Peyer's patch (tissue), 4 donors: ENCODE data around the gene ZBTB25. TPM values are rescaled to one million over a fixed set of nuclear protein-coding genes. Genes with fewer than 3 reads are reported as not detected.
"Not testable (repeated sequence)": the region's sequence is repeated elsewhere in the genome, so short reads cannot be mapped to it uniquely, and the experiment has no call there.

ENCODE experiments used
- DNase-seq, 3 donors: peaks; one replicate each; pipeline ENCODE4 v3.0.0-alpha.2; 2017 to 2019
- H3K27ac ChIP-seq, 4 donors: fragments of 200-600 bp; sonication (generic); one replicate each; pipeline ENCODE4 v1.5.1; 2016 to 2019
- H3K27me3 ChIP-seq, 2 donors: fragments of 200-600 bp; sonication (generic); one replicate each; pipeline ENCODE4 v1.5.1; 2019
- H3K36me3 ChIP-seq, 3 donors: fragments of 200-600 bp; sonication (generic); one replicate each; pipeline ENCODE4 v1.5.1; 2016 to 2019
- H3K4me1 ChIP-seq, 4 donors: fragments of 200-600 bp; sonication (generic); one replicate each; pipeline ENCODE4 v1.5.1; 2016 to 2019
- H3K4me3 ChIP-seq, 4 donors: fragments of 200-600 bp; sonication (generic); 1 replicate in 3 of 4; 2 replicates in 1 of 4; pipeline ENCODE4 v1.5.1; 2016 to 2019; ENCODE audit warnings: mild to moderate bottlenecking in 1 of 4
- H3K9me3 ChIP-seq, 4 donors: fragments of 200-600 bp; sonication (generic); one replicate each; pipeline ENCODE4 v1.5.1; 2016 to 2019; ENCODE audit warnings: mild to moderate bottlenecking in 1 of 4
- CTCF ChIP-seq, 6 experiments: fragments of 450-650 bp in 4 of 6; fragments of 200-600 bp in 2 of 6; sonication (generic) in 1 of 6; IDR thresholded peaks; one replicate each; pipeline ENCODE4 v1.5.1; 2017 to 2019; ENCODE audit warnings: antibody characterized with exemption in 6 of 6, mild to moderate bottlenecking in 3 of 6, moderate library complexity in 1 of 6
- POLR2A ChIP-seq, 2 donors: fragments of 450-650 bp; IDR thresholded peaks; one replicate each; pipeline ENCODE4 v1.5.1; 2017; ENCODE audit warnings: antibody characterized with exemption in 2 of 2, mild to moderate bottlenecking in 2 of 2, moderate library complexity in 2 of 2
- total RNA-seq, 4 donors: library from RNA; depleted of rRNA; stranded (reverse); fragments of >200 nt; gene quantifications; one replicate each; pipeline ENCODE4 v1.1.0, GENCODE V29; 2016

The ZBTB25 gene
- total RNA-seq, 4 donors from 2014 or later = 4.2 to 12.1 (median 11.4) TPM

DNA sequence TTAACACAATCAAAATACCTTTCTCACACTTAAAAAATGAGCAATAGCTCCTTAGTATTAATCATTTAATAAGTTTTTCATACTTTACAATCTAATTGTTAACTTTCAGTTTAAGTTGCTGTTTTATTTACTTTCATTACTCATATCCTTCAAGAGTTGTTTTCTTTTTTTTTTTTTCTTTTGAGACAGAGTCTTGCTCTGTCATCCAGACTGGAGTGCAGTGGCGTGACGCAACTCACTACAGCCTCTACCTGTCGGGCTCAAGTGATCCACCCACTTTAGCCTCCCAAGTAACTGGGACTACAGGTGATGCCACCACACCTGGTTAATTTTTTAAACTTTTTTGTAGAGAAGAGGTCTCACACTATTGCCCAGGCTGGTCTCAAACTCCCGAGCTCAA is 17.1 kb upstream of the ZBTB25 start:
- H3K36me3 ChIP-seq = peaks cover 0 to 21% (median 0%) of the 10 kb centered on the region in 3 donors
- H3K27me3 ChIP-seq = no peaks in the 10 kb centered on the region
- H3K4me3 ChIP-seq = no peak overlapping the region
- DNase-seq = no peak
- TF ChIP-seq POLR2A (IDR thresholded peaks at IDR 0.05) (no peak), CTCF (IDR thresholded peaks at IDR 0.05) (no peak)
- no peaks in the 10 kb centered on the region for H3K9me3 ChIP-seq
- no peak overlapping the region for H3K27ac ChIP-seq
- H3K4me1 ChIP-seq = no peaks in the 10 kb centered on the region

- no peak for TF ChIP-seq POLR2A (IDR thresholded peaks at IDR 0.05)
- no peak for TF ChIP-seq CTCF (IDR thresholded peaks at IDR 0.05)
- Histone ChIP-seq H3K4me3 (no peak overlapping the region), H3K27ac (no peak overlapping the region), H3K27me3 (no peaks in the 10 kb centered on the region), H3K4me1 (no peaks in the 10 kb centered on the region), H3K36me3 (peaks cover 0 to 18% (median 0%) of the 10 kb centered on the region in 3 donors), H3K9me3 (no peaks in the 10 kb centered on the region)
- DNase-seq = no peak
These were observed 14.6 kb upstream of the ZBTB25 start for GRCh38 chr14:64518229-64518628.

GRCh38 chr14:64517667-64518066 is 14.0 kb upstream of the ZBTB25 start:
- H3K27ac ChIP-seq, H3K4me3 ChIP-seq, DNase-seq, H3K27me3 ChIP-seq, H3K4me1 ChIP-seq, H3K9me3 ChIP-seq: not testable (repeated sequence)
- H3K36me3 ChIP-seq = peaks cover 0 to 14% (median 0%) of the 10 kb centered on the region in 3 donors

GRCh38 chr14:64516969-64517368 is 13.3 kb upstream of the ZBTB25 start:
- no peak overlapping the region for H3K27ac ChIP-seq
- H3K4me1 ChIP-seq = peaks cover 0 to 7% (median 0%) of the 10 kb centered on the region in 4 donors
- no peak for DNase-seq
- peaks cover 0 to 7% (median 0%) of the 10 kb centered on the region in 3 donors for H3K36me3 ChIP-seq
- no peaks in the 10 kb centered on the region for H3K27me3 ChIP-seq
- TF ChIP-seq POLR2A (IDR thresholded peaks at IDR 0.05) (no peak), CTCF (IDR thresholded peaks at IDR 0.05) (no peak)
- H3K4me3 ChIP-seq = no peak overlapping the region
- no peaks in the 10 kb centered on the region for H3K9me3 ChIP-seq

GRCh38 chr14:64515053-64515452 is 11.4 kb upstream of the ZBTB25 start:
- TF ChIP-seq CTCF (IDR thresholded peaks at IDR 0.05) (no peak), POLR2A (IDR thresholded peaks at IDR 0.05) (no peak)
- H3K27me3 ChIP-seq = no peaks in the 10 kb centered on the region
- H3K27ac ChIP-seq = no peak overlapping the region
- no peak overlapping the region for H3K4me3 ChIP-seq
- H3K36me3 ChIP-seq = no peaks in the 10 kb centered on the region
- H3K9me3 ChIP-seq = no peaks in the 10 kb centered on the region
- DNase-seq = no peak
- peaks cover 0 to 26% (median 3%) of the 10 kb centered on the region in 4 donors for H3K4me1 ChIP-seq

DNA sequence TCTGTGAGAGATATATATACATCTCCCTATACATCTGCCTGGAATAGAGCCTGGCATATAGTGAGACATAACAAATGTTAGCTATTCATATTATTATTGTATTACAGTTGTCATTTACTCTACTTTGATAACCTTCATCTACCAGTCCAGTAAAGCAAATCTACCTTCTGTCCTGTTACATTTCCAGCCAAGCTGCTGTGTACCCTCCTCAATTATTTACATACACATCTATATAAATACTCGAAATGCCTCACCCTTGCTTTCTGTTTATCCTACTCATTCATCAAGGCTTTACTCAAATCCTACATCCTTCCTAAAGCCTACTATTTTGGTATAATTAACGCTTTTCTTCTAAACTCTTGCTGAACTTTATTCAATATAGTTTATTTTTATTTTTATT is 9.6 kb upstream of the ZBTB25 start:
- Histone ChIP-seq H3K36me3 (no peaks in the 10 kb centered on the region), H3K9me3 (no peaks in the 10 kb centered on the region), H3K27ac (no peak overlapping the region), H3K4me1 (peaks cover 0 to 34% (median 10%) of the 10 kb centered on the region in 4 donors), H3K27me3 (no peaks in the 10 kb centered on the region), H3K4me3 (no peak overlapping the region)
- no peak for DNase-seq
- no peak for TF ChIP-seq CTCF (IDR thresholded peaks at IDR 0.05)
